OCI-LY7 (cell line): ENCODE results near the gene REXO1. TPM values are rescaled to one million over a fixed set of nuclear protein-coding genes. Genes with fewer than 3 reads are reported as not detected.

Experiments
- BruUV-seq: library from RNA; stranded (reverse); fragments of 400-500 nt; replicated peaks from 2 replicates; lab custom pipeline; 2021; lab: Mats Ljungman, UMichigan
- CTCF ChIA-PET: fragments of 300-600 bp; sonication (Branson Sonifier 250); formaldehyde crosslinking; loops from one replicate; lab custom pipeline; 2022; ENCODE audit warnings: antibody characterized with exemption; ENCODE audit not compliant: unreplicated experiment; lab: Charles Lee
- POLR2A ChIA-PET: fragments of 300-600 bp; sonication (Branson Sonifier 250); formaldehyde crosslinking; loops from one replicate; lab custom pipeline; 2022; ENCODE audit warnings: antibody characterized with exemption; lab: Charles Lee
- DNase-seq: peaks from one replicate; pipeline ENCODE4 v3.0.0-alpha.2; 2015; ENCODE audit warnings: low spot score
- H2AFZ ChIP-seq: fragments of 200-600 bp; sonication (generic), shearing (Covaris generic); 2 replicates; pipeline ENCODE4 v1.6.1; 2014; ENCODE audit warnings: mild to moderate bottlenecking, antibody characterized with exemption, low read length, moderate library complexity
- H3K27ac ChIP-seq: fragments of 200-600 bp; sonication (generic); 2 replicates; pipeline ENCODE4 v1.5.1; 2014; ENCODE audit warnings: mixed run types, low read depth, mild to moderate bottlenecking, moderate library complexity, low read length, inconsistent platforms; ENCODE audit not compliant: poor library complexity, severe bottlenecking
- H3K36me3 ChIP-seq: fragments of 200-600 bp; sonication (generic); 2 replicates; pipeline ENCODE4 v1.6.1; 2014; ENCODE audit warnings: mild to moderate bottlenecking, antibody characterized with exemption, low read length, moderate library complexity, mixed read lengths; ENCODE audit not compliant: insufficient read depth
- H3K4me1 ChIP-seq: fragments of 200-600 bp; sonication (generic); 2 replicates; pipeline ENCODE4 v1.5.1; 2014; ENCODE audit warnings: mild to moderate bottlenecking, low read length; ENCODE audit not compliant: insufficient read depth, poor library complexity, severe bottlenecking
- H3K4me2 ChIP-seq: fragments of 200-600 bp; sonication (generic); 2 replicates; pipeline ENCODE4 v1.6.1; 2014; ENCODE audit warnings: mild to moderate bottlenecking, low read length
- H3K4me3 ChIP-seq: fragments of 200-600 bp; sonication (generic); 2 replicates; pipeline ENCODE4 v1.5.1; 2014; ENCODE audit warnings: mild to moderate bottlenecking, low read depth, low read length; ENCODE audit not compliant: poor library complexity, severe bottlenecking
- H3K79me2 ChIP-seq: fragments of 200-600 bp; sonication (generic); 2 replicates; pipeline ENCODE4 v1.6.1; 2016; ENCODE audit warnings: low read depth, mild to moderate bottlenecking, low read length, moderate library complexity, mixed read lengths; ENCODE audit not compliant: insufficient read depth
- H3K9me2 ChIP-seq: fragments of 200-600 bp; sonication (generic); 2 replicates; pipeline ENCODE4 v1.6.1; 2016; ENCODE audit warnings: mild to moderate bottlenecking, low read length, mixed read lengths; ENCODE audit not compliant: insufficient read depth
- H3K9me3 ChIP-seq: fragments of 200-600 bp; sonication (generic); 2 replicates; pipeline ENCODE4 v1.6.1; 2014; ENCODE audit warnings: mild to moderate bottlenecking, mixed run types, low read length, mixed read lengths
- H4K20me1 ChIP-seq: fragments of 200-600 bp; sonication (generic); 2 replicates; pipeline ENCODE4 v1.6.1; 2014; ENCODE audit warnings: mild to moderate bottlenecking, antibody characterized with exemption, low read length, moderate library complexity, mixed read lengths; ENCODE audit not compliant: insufficient read depth
- EZH2phosphoT487 ChIP-seq: fragments of 200-600 bp; sonication (generic); IDR thresholded peaks from 2 replicates; pipeline ENCODE4 v1.6.1; 2018; ENCODE audit warnings: low read depth, borderline replicate concordance, mild to moderate bottlenecking, mixed run types, antibody characterized with exemption, low read length, moderate library complexity, mixed read lengths
- intact Hi-C: fragments of 100-400 bp; cut with micrococcal nuclease; formaldehyde crosslinking; loops from one replicate; pipeline ENCODE4 v1.10.0; 2022; ENCODE audit not compliant: unreplicated experiment
- total RNA-seq, 2 experiments: library from RNA; depleted of rRNA in 1 of 2; stranded (reverse); fragments of >200 nt in 1 of 2; shearing (Covaris generic) in 1 of 2; gene quantifications; 2 replicates each; pipeline ENCODE4 v1.2.3, GENCODE V29; 2014 to 2022
- TF ChIP-seq, protein P1 (sequence below): fragments of 200-600 bp; sonication (generic); conservative IDR thresholded peaks from 2 replicates; pipeline ENCODE4 v1.5.1; 2014; ENCODE audit warnings: mild to moderate bottlenecking, antibody characterized with exemption, low read length, moderate library complexity, mixed read lengths

REXO1 gene
- total RNA-seq, 2 experiments from 2014 or later, result 24.0 to 52.8 TPM

GRCh38 chr19:1796395-1797142 lies 51.7 kb downstream of the REXO1 start:
- Histone ChIP-seq H3K27ac (no peak overlapping the region), H3K79me2 (no peaks in the 10 kb centered on the region), H3K4me1 (no peaks in the 10 kb centered on the region), H3K9me2 (no peaks in the 10 kb centered on the region), H3K4me2 (no peak overlapping the region), H4K20me1 (no peaks in the 10 kb centered on the region), H2AFZ (no peak overlapping the region), H3K9me3 (no peaks in the 10 kb centered on the region), H3K36me3 (no peaks in the 10 kb centered on the region), H3K4me3 (no peak overlapping the region)
- TF ChIP-seq, protein P1, sequence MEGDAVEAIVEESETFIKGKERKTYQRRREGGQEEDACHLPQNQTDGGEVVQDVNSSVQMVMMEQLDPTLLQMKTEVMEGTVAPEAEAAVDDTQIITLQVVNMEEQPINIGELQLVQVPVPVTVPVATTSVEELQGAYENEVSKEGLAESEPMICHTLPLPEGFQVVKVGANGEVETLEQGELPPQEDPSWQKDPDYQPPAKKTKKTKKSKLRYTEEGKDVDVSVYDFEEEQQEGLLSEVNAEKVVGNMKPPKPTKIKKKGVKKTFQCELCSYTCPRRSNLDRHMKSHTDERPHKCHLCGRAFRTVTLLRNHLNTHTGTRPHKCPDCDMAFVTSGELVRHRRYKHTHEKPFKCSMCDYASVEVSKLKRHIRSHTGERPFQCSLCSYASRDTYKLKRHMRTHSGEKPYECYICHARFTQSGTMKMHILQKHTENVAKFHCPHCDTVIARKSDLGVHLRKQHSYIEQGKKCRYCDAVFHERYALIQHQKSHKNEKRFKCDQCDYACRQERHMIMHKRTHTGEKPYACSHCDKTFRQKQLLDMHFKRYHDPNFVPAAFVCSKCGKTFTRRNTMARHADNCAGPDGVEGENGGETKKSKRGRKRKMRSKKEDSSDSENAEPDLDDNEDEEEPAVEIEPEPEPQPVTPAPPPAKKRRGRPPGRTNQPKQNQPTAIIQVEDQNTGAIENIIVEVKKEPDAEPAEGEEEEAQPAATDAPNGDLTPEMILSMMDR, result no peak
- no peak for TF ChIP-seq EZH2phosphoT487
- intact Hi-C loops, result no loop called here
- ChIA-PET POLR2A (no interaction called here), CTCF (no interaction called here)
- no peak for DNase-seq
- BruUV-seq, result no TSS peak

- H3K9me3 ChIP-seq, result no peaks in the 10 kb centered on the region
- H3K27ac ChIP-seq, result no peak overlapping the region
- no peak overlapping the region for H2AFZ ChIP-seq
- H3K4me2 ChIP-seq, result no peak overlapping the region
- BruUV-seq, result no TSS peak
- POLR2A ChIA-PET, result no interaction called here
- no peaks in the 10 kb centered on the region for H3K36me3 ChIP-seq
- H3K79me2 ChIP-seq, result no peaks in the 10 kb centered on the region
- no peaks in the 10 kb centered on the region for H3K4me1 ChIP-seq
- no peaks in the 10 kb centered on the region for H4K20me1 ChIP-seq
- H3K4me3 ChIP-seq, result no peak overlapping the region
- no peaks in the 10 kb centered on the region for H3K9me2 ChIP-seq
- CTCF ChIA-PET, result interaction anchor here (0.9 kb wide), 1 partner anchor 22 kb away, joined by 3 read pairs; no protein-coding TSS in a partner anchor
- TF ChIP-seq, protein P1, result no peak
- no peak for TF ChIP-seq EZH2phosphoT487
- DNase-seq, result no peak
- intact Hi-C loops, result no loop called here
Observed at GRCh38 chr19:1794424-1795172, 53.7 kb downstream of the REXO1 start.

DNA sequence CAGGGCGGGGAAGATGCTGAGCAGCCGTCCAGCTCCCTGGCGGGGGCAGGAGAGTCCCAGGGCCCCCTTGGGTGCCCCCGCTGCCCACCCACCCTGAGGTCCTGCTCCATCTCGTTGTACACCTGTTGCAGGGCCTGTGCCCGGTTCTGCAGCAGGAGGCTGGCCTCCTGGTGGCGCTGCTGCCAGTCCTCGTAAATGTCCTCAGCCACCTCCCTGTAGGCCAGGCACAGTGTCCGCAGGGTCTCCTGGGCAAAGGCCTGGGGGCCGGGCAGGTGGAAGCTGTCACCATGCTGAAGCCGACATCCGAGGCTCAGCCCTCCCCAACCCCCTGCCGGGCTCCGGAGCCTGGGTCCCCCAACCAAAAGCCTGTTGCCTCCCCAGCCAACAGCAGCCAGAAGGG lies 56.4 kb downstream of the REXO1 start:
- no peaks in the 10 kb centered on the region for H3K79me2 ChIP-seq
- no peak for DNase-seq
- H4K20me1 ChIP-seq, result no peaks in the 10 kb centered on the region
- intact Hi-C loops, result no loop called here
- H3K9me2 ChIP-seq, result no peaks in the 10 kb centered on the region
- TF ChIP-seq, protein P1, result no peak
- no peak for TF ChIP-seq EZH2phosphoT487
- no peak overlapping the region for H2AFZ ChIP-seq
- H3K4me2 ChIP-seq, result no peak overlapping the region
- BruUV-seq, result no TSS peak
- H3K4me1 ChIP-seq, result no peaks in the 10 kb centered on the region
- no peaks in the 10 kb centered on the region for H3K36me3 ChIP-seq
- no peaks in the 10 kb centered on the region for H3K9me3 ChIP-seq
- CTCF ChIA-PET, result no interaction called here
- no peak overlapping the region for H3K4me3 ChIP-seq
- no peak overlapping the region for H3K27ac ChIP-seq
- POLR2A ChIA-PET, result interaction anchor here (0.7 kb wide), 1 partner anchor 46 kb away, joined by 4 read pairs; no protein-coding TSS in a partner anchor
